Stomach (tissue), 4 donors: ENCODE data around the gene POLR3E.

ENCODE experiments used
- EP300 ChIP-seq: sonication (generic); formaldehyde crosslinking; IDR thresholded peaks from one replicate; pipeline ENCODE4 v1.6.1; 2017; ENCODE audit warnings: antibody characterized with exemption
- TF ChIP-seq, protein P1 (sequence below), 7 experiments: fragments of 450-650 bp in 4 of 7; fragments of 200-600 bp in 3 of 7; sonication (generic) in 3 of 7; IDR thresholded peaks; one replicate each; pipeline ENCODE4 v1.5.1; 2016 to 2019; ENCODE audit warnings: antibody characterized with exemption in 7 of 7, control low read depth in 2 of 7, mild to moderate bottlenecking in 1 of 7

- TF ChIP-seq, protein P1, sequence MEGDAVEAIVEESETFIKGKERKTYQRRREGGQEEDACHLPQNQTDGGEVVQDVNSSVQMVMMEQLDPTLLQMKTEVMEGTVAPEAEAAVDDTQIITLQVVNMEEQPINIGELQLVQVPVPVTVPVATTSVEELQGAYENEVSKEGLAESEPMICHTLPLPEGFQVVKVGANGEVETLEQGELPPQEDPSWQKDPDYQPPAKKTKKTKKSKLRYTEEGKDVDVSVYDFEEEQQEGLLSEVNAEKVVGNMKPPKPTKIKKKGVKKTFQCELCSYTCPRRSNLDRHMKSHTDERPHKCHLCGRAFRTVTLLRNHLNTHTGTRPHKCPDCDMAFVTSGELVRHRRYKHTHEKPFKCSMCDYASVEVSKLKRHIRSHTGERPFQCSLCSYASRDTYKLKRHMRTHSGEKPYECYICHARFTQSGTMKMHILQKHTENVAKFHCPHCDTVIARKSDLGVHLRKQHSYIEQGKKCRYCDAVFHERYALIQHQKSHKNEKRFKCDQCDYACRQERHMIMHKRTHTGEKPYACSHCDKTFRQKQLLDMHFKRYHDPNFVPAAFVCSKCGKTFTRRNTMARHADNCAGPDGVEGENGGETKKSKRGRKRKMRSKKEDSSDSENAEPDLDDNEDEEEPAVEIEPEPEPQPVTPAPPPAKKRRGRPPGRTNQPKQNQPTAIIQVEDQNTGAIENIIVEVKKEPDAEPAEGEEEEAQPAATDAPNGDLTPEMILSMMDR (IDR thresholded peaks at IDR 0.05) = no peak
- TF ChIP-seq EP300 = no peak
Observed at GRCh38 chr16:22375963-22376640, 78.9 kb downstream of the POLR3E start.
